NCI-H526 (cell line): ENCODE results near the gene ADAM8.
"Not testable (repeated sequence)": the region's sequence is repeated elsewhere in the genome, so short reads cannot be mapped to it uniquely, and the experiment has no call there.

Experiments
- DNase-seq, 2 experiments: peaks; one replicate each; lab custom pipeline; 2025; lab: John Stamatoyannopoulos, UW

The ADAM8 gene

GRCh38 chr10:133231244-133231945 lies 45.3 kb downstream of the ADAM8 start:
- DNase-seq, result no peak

- DNase-seq, result peak in 1 of 2 experiments; percentile 24
Observed at GRCh38 chr10:133230387-133231195, 46.1 kb downstream of the ADAM8 start.

GRCh38 chr10:133230044-133230361 lies 46.7 kb downstream of the ADAM8 start, which contains the start of gene UTF1:
UTF1 (plus strand) TSS chr10:133230217; CDS start chr10:133230289, 72 bp downstream.
- DNase-seq, result no peak

- DNase-seq, result no peak
Observed at GRCh38 chr10:133229265-133230043, 47.2 kb downstream of the ADAM8 start.

GRCh38 chr10:133227256-133227655 lies 49.4 kb downstream of the ADAM8 start:
- no peak for DNase-seq

- DNase-seq, result peak in 1 of 2 experiments; percentile 43
Observed at GRCh38 chr10:133226251-133226808, 50.3 kb downstream of the ADAM8 start.

DNA sequence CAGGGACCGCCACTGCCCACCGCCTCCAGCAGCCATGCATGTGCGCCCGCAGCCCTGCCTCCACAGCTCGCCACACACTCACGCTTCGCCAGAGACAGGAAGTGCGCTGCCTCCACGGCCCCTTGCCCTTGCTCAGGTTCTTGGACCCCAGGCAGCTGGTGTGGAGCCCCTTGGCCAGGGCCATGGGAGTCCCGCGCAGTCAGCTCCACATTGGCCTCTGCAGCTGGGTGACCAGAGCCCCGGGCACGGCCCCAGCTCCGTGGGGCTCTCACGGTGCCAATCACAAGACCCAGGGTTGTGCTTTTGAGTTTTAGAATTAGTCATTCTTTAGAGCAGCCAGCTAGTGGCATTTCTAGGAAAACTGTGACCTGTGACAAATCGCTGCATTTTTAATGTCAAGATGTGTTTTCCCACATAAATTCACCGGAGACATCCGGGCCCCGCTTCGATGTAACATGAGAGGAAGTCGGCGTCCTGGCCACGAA lies 50.9 kb downstream of the ADAM8 start:
- DNase-seq, result no peak

DNA sequence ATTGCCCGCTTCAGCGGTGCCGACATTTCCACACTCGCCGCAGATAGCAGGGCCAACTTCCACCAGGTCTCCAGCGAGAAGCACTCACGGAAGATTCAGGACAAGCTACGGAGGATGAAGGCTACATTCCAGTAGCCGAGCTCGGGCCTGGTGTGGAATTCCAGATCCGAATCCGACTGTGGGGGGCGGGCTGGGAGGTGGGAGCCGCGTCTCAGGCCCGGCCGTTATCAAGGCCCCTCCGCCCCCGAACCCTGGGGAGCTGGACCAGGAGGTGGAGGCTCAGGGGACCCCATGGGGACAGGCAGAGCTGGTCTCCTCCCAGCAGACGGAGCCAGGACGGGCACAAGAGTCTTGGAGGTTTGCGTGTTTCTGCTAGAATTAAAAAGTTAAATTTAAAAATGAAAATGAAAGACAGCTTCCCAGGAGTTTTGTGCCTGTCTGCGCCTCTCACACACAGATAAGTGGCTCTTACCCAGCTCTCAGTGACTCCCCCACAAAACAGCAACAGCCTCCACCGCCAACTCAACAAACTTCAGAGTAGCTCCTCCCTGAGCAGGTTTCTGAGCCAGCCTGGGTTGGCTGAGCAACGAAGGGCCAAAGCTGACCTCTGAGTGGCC lies 51.8 kb downstream of the ADAM8 start:
- DNase-seq, result no peak

DNA sequence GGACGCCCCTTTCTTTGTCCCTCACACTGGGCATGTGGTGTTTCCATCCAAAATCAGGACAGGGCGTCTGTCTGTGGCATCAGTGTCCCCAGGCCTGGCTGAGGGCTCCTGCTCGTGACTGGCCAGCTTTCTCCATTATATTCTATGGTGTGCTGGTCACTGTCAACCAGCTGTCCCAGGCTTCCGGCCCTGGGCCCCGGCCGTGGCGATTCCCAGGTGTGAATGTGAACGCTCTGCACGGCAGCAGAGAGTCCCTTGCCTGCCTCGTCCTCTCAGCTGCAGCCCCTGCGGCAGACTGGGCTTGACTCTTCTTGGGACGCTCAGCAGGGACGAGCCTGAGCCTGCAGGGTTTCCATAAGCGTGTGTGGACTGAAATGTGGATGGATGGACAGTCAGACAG lies 52.6 kb downstream of the ADAM8 start:
- peak in 1 of 2 experiments; percentile 44 for DNase-seq

DNA sequence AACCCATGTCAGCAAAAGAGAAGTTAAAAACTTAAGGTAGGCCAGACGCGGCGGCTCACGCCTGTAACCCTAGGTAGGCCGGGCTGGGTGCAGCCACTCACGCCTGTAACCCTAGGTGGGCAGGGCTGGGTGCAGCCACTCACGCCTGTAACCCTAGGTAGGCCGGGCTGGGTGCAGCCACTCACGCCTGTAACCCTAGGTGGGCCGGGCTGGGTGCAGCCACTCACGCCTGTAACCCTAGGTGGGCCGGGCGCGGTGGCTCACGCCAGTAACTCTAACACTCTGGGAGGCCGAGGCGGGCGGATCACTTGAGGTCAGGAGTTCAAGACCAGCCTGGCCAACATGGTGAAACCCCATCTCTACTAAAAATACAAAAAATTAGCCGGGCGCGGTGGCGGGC lies 54.9 kb downstream of the ADAM8 start:
- DNase-seq, result not testable (repeated sequence)

DNA sequence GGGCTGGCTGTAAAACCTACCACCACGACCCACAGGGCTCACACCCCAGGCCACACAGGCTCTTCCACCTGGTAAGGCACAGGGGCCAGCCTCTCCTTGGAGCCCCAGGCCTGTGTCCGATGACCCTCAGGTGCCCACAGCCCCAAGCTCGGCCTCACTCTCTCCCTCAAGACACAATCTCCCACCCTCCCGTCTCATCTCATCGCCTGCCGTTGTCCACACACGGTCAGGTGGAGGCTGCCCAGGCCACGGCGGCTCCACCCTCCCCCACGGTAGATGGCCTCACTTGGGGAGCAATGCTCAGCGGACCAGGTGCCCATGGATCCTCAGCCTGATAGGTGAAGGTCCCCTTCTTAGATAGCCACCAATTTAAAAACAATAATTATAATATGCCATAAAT lies 55.3 kb downstream of the ADAM8 start:
- DNase-seq, result no peak

DNA sequence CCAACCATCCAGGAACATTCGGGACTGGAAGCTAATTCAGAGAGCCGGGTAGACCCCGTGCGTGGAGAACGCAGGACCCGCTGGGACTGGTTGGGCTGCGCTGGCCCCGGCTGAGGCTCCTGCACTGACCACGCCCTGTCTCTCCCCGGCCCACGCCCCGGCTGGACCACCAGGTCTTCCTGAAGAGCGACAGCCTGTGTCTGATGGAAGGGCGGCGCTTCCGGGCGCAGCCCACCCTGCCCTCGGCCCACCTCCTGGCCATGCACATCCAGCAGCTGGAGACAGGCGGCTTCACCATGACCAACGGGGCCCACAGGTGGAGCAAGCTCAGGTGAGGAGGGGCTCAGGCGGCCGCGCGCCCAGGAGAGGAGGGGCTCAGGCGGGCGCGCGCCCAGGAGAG lies 56.9 kb downstream of the ADAM8 start:
- DNase-seq, result no peak

DNA sequence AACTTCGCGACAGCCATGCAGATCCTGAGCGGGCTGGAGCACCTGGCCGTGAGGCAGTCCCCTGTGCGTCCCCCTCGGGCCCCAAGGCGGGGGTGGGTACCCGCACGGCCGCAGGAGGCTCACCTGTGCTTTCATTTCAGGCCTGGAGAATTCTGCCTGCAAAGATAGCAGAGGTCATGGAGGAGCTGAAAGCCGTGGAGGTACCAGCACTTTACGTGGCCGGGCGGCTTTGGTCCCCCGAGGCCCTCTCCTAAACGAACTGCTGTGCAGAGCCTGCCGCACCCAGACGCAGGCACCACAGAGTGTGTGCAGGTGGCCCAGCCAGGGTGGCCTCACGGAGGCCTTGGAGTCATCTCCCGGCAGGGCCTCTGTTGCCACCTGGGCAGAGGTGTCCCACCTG lies 57.8 kb downstream of the ADAM8 start:
- no peak for DNase-seq

- no peak for DNase-seq
Observed at GRCh38 chr10:133217800-133218589, 58.7 kb downstream of the ADAM8 start.

DNA sequence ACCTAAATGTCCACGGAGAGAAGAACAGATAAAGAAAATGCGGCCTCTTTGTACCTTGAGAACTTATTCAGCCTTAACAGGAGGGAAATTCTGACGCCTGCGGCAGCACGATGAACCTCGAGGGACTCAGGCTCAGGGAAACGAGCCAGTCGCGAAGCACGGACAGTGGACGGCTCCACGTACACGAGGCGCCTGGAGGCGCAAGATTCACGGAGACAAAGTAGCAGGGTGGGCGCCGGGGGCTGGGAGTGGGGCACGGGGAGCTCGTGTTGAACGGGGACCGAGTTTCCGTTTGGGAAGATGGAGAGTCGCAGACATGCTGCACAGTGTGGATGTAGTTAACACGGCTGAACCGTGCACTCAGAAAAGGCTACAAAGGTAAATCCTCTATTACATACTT lies 59.9 kb downstream of the ADAM8 start:
- DNase-seq, result no peak

GRCh38 chr10:133215586-133215985 lies 61.1 kb downstream of the ADAM8 start:
- no peak for DNase-seq

GRCh38 chr10:133214468-133215410 lies 61.9 kb downstream of the ADAM8 start:
- DNase-seq, result no peak

DNA sequence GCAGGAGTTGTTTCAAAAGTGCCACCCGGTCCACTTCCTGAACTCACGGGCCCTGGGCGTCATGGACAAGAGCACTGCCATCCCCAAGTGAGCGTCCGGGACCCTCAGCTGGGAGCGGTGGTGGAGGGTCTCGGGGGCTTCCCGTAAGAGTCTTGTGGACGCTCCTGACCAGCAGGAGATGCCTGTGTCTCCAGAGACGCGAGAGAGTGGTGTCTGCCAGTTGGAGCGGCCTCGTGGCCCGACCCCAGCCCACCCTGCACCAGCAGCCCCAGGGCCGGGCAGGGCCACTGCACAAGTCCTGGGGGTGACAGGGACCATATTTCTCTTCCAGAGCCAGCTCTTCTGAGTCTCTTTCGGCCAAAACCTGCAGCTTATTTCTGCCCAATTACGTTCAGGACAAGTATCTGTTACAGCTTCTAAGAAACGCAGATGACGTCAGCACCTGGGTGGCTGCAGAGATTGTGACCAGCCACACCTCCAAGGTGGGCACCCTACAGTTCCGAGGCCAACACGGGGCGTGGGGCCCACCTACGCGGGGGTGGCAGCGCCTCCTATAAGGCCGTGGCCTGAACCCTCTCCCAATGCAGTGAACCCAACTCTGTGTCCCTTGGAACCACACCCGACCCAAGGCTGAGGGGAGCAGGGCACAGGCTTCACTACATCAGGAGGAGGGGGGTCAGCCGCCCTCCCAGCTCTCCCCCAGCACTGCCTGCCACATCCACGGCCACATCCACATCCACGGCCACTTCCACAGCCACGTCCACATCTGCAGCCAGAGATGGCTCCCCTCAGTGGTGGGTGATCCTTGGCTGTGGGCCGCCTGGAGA lies 62.8 kb downstream of the ADAM8 start:
- no peak for DNase-seq
